K562 (cell line): ENCODE data around the gene SLTM. TPM values are rescaled to one million over a fixed set of nuclear protein-coding genes. Genes with fewer than 3 reads are reported as not detected.

Experiments used
- ATAC-seq: fragments of 200-7000 bp; cut with Tn5 transposase; 3 replicates; pipeline ENCODE4 v1.9.1; 2020; ENCODE audit warnings: moderate library complexity
- BruUV-seq: library from RNA; stranded (reverse); fragments of 400-500 nt; replicated peaks from 2 replicates; lab custom pipeline; 2021; lab: Mats Ljungman, UMichigan
- CTCF ChIA-PET: fragments of 300-600 bp; formaldehyde crosslinking; extraction: SDS; loops from one replicate; lab custom pipeline; 2021; ENCODE audit warnings: low intra/inter-chr PET ratio; lab: Yijun Ruan, JAX
- POLR2A ChIA-PET: fragments of 300-600, 350-650 bp; sonication (Branson Sonifier 250); formaldehyde crosslinking; extraction: SDS; loops from one replicate; lab custom pipeline; 2021; ENCODE audit warnings: antibody characterized with exemption, inconsistent platforms; lab: Yijun Ruan, JAX
- DNase-seq, 4 experiments: peaks; one replicate each; pipeline versions ENCODE4 v3.0.0 to v3.0.0-alpha.2; 2011 to 2018; ENCODE audit warnings: low spot score in 3 of 4, mixed read lengths in 3 of 4; ENCODE audit errors: extremely low read depth in 1 of 4
- FAIRE-seq: peaks from 2 replicates; lab custom pipeline; 2011; peaks lifted over from hg19 to GRCh38; lab: Jason Lieb, UNC
- H2AFZ ChIP-seq: 2 replicates; pipeline ENCODE4 v1.6.0; 2011; ENCODE audit warnings: low read depth, low read length, control low read depth, inconsistent platforms
- H3K27ac ChIP-seq: fragments of 200-600 bp; 3 replicates; pipeline ENCODE4 v1.8.0; 2011; ENCODE audit warnings: low read depth, mild to moderate bottlenecking, control low read depth, inconsistent platforms, low read length, moderate library complexity, mixed read lengths; ENCODE audit errors: extremely low read depth
- H3K27me3 ChIP-seq, 2 experiments: fragments of 300-600 bp in 1 of 2; 2 replicates in 1 of 2; 3 replicates in 1 of 2; pipeline versions ENCODE4 v1.6.0 to v1.8.0; 2011; ENCODE audit warnings: inconsistent platforms in 2 of 2, low read length in 2 of 2, mild to moderate bottlenecking in 1 of 2, mixed read lengths in 1 of 2, moderate library complexity in 1 of 2; ENCODE audit not compliant: control insufficient read depth in 2 of 2, insufficient read depth in 2 of 2
- H3K36me3 ChIP-seq: fragments of 300-600 bp; 3 replicates; pipeline ENCODE4 v1.8.0; 2011; ENCODE audit warnings: mild to moderate bottlenecking, low read length, inconsistent platforms; ENCODE audit not compliant: control insufficient read depth, insufficient read depth
- H3K4me1 ChIP-seq, 2 experiments: fragments of 200-600 bp in 1 of 2; replicated peaks in 1 of 2; 2 replicates in 1 of 2; 3 replicates in 1 of 2; pipeline versions ENCODE4 v1.5.1 to v1.8.0; 2011; ENCODE audit warnings: inconsistent platforms in 2 of 2, low read length in 2 of 2, mild to moderate bottlenecking in 1 of 2, mixed read lengths in 1 of 2, moderate library complexity in 1 of 2; ENCODE audit not compliant: control insufficient read depth in 2 of 2, insufficient read depth in 2 of 2
- H3K4me2 ChIP-seq: 2 replicates; pipeline ENCODE4 v1.6.1; 2011; ENCODE audit warnings: low read length, control low read depth, inconsistent platforms, mixed read lengths; ENCODE audit not compliant: insufficient read depth
- H3K4me3 ChIP-seq: fragments of 200-600 bp; sonication (generic), shearing (Covaris generic); 2 replicates; pipeline ENCODE4 v1.5.1; 2016; ENCODE audit warnings: control low read depth, inconsistent platforms
- H3K79me2 ChIP-seq: fragments of 200-600 bp; 3 replicates; pipeline ENCODE4 v1.8.0; 2011; ENCODE audit warnings: low read length, inconsistent platforms; ENCODE audit not compliant: control insufficient read depth, insufficient read depth
- H3K9ac ChIP-seq, 2 experiments: 2 replicates each; pipeline versions ENCODE4 v1.6.0 to v1.6.1; 2011; ENCODE audit warnings: low read depth in 2 of 2, low read length in 2 of 2, control low read depth in 1 of 2, inconsistent platforms in 1 of 2, mild to moderate bottlenecking in 1 of 2, mixed read lengths in 1 of 2; ENCODE audit not compliant: insufficient read depth in 1 of 2
- H3K9me1 ChIP-seq: one replicate; pipeline ENCODE4 v1.6.0; 2011; ENCODE audit warnings: inconsistent platforms, mild to moderate bottlenecking, low read length, moderate library complexity; ENCODE audit not compliant: control insufficient read depth, insufficient read depth
- H3K9me3 ChIP-seq: replicated peaks from 2 replicates; pipeline ENCODE4 v1.5.1; 2011; ENCODE audit warnings: low read depth, low read length, inconsistent platforms; ENCODE audit not compliant: control insufficient read depth, insufficient read depth
- H4K20me1 ChIP-seq: replicated peaks from 2 replicates; pipeline ENCODE4 v1.6.1; 2011; ENCODE audit warnings: low read length, inconsistent platforms, mixed read lengths; ENCODE audit not compliant: control insufficient read depth, insufficient read depth
- CHD7 ChIP-seq: fragments of 200-600 bp; sonication (generic); IDR thresholded peaks from one replicate; pipeline ENCODE4 v1.6.1; 2012; ENCODE audit warnings: mild to moderate bottlenecking, low read depth, low read length, inconsistent platforms
- DEAF1 ChIP-seq: fragments of 450-650 bp; formaldehyde crosslinking; IDR thresholded peaks from 2 replicates; pipeline ENCODE4 v1.4.0; 2020; ENCODE audit warnings: mild to moderate bottlenecking, moderate library complexity
- FOSL1 ChIP-seq: fragments of 200-800 bp; sonication (Bioruptor generic); conservative IDR thresholded peaks from 2 replicates; pipeline ENCODE4 v1.6.1; 2016; ENCODE audit warnings: missing genetic modification characterization, missing compliant biosample characterization
- KLF13 ChIP-seq: fragments of 450-650 bp; IDR thresholded peaks from 2 replicates; pipeline ENCODE4 v1.6.1; 2016; ENCODE audit warnings: missing genetic modification characterization, low read depth, mild to moderate bottlenecking, missing compliant biosample characterization, moderate library complexity, borderline replicate concordance
- TBL1XR1 ChIP-seq, 2 experiments: IDR thresholded peaks; 2 replicates each; pipeline ENCODE4 v1.6.1; 2012; ENCODE audit warnings: improper control_type of control experiment in 2 of 2, low read length in 2 of 2, mild to moderate bottlenecking in 1 of 2
- TSC22D4 ChIP-seq: fragments of 450-650 bp; IDR thresholded peaks from 2 replicates; pipeline ENCODE4 v1.6.1; 2016; ENCODE audit warnings: missing genetic modification characterization, missing biosample characterization, control low read depth
- ZNF197 ChIP-seq: fragments of 200-800 bp; sonication (Bioruptor generic); IDR thresholded peaks from 2 replicates; pipeline ENCODE4 v1.6.1; 2016; ENCODE audit warnings: low read depth, missing genetic modification characterization, missing compliant biosample characterization
- ZNF398 ChIP-seq: fragments of 250-450 bp; sonication (Bioruptor Pico); IDR thresholded peaks from 2 replicates; pipeline ENCODE4 v1.8.0; 2021; ENCODE audit warnings: moderate library complexity, mild to moderate bottlenecking, inconsistent platforms
- in situ Hi-C: fragments of 300-500 bp; cut with MboI; formaldehyde crosslinking; loops from 4 replicates; pipeline ENCODE4 v1.15.0; 2018; ENCODE audit warnings: inconsistent platforms, mixed read lengths
- intact Hi-C: fragments of 100-400 bp; cut with micrococcal nuclease; formaldehyde crosslinking; loops from 2 replicates; pipeline ENCODE4 v1.14.2; 2022
- polyA plus RNA-seq, 8 experiments: library from polyadenylated mRNA; depleted of rRNA in 4 of 8; stranded (reverse) in 5 of 8; unstranded in 3 of 8; fragments of >200 nt; fragmentation: Nextera tagmentation in 2 of 8; fragmentation: Illumina TruSeq in 1 of 8; extraction: Ambion mirVana in 2 of 8; extraction: Trizol in 1 of 8; gene quantifications; 2 replicates each; pipeline versions ENCODE4 v1.2.1 to v1.2.3, GENCODE V29; 2011 to 2014; ENCODE audit warnings: inconsistent platforms in 1 of 8, missing spikeins in 1 of 8
- total RNA-seq, 7 experiments: library from RNA; depleted of rRNA in 6 of 7; stranded (reverse); fragments of >200 nt in 6 of 7; fragmentation: Illumina TruSeq in 2 of 7; extraction: Trizol in 2 of 7; gene quantifications; 2 replicates each; pipeline versions ENCODE4 v1.2.1 to v1.2.3, GENCODE V29; 2011 to 2021; ENCODE audit warnings: low replicate concordance in 1 of 7

SLTM gene
- total and polyA plus RNA-seq, 9 of the 15 experiments (the other 6 are each of a cell fraction or from before 2014, with no cell fraction given) = 39.5 to 163 (median 102) TPM

- Histone ChIP-seq H3K79me2 (no peaks in the 10 kb centered on the region), H2AFZ (no peak overlapping the region), H3K4me3 (no peak overlapping the region), H3K9ac (no peak overlapping the region), H3K4me2 (no peak overlapping the region), H3K27me3 (no peaks in the 10 kb centered on the region), H3K9me1 (no peaks in the 10 kb centered on the region), H3K36me3 (peaks cover 21% of the 10 kb centered on the region; the same call in 2 of the 3 replicates), H3K27ac (no peak overlapping the region), H3K9me3 (no peaks in the 10 kb centered on the region), H4K20me1 (no peaks in the 10 kb centered on the region), H3K4me1 (no peaks in the 10 kb centered on the region)
- DNase-seq (no peak), ATAC-seq (no peak), FAIRE-seq (no peak)
- no TSS peak for BruUV-seq
- ChIA-PET CTCF (no interaction called here), POLR2A (no interaction called here)
- in situ Hi-C loops (no loop called here), intact Hi-C loops (no loop called here)
- no peak for TF ChIP-seq TSC22D4 (tag)
- TF ChIP-seq ZNF197 (CRISPR knock-in tag) = no peak
- TF ChIP-seq FOSL1 (tag) = no peak
- no peak for TF ChIP-seq DEAF1 (CRISPR knock-in tag)
- no peak for TF ChIP-seq KLF13
- no peak for TF ChIP-seq CHD7
- TF ChIP-seq ZNF398 (CRISPR knock-in tag) = no peak
- TF ChIP-seq TBL1XR1 (IDR thresholded peaks at IDR 0.05; ENCODE audit: low read length in 2 of 2) = no peak
Observed at GRCh38 chr15:58856086-58856485, 77.4 kb downstream of the SLTM start.
